Upper lobe of right lung (tissue), 1 donor: ENCODE results near the gene LRRC63. TPM values are rescaled to one million over a fixed set of nuclear protein-coding genes. Genes with fewer than 3 reads are reported as not detected.
"Not testable (repeated sequence)": the region's sequence is repeated elsewhere in the genome, so short reads cannot be mapped to it uniquely, and the experiment has no call there.

Source experiments
- ATAC-seq: fragments of 200-7000 bp; cut with Tn5 transposase; one replicate; pipeline ENCODE4 v1.9.1; 2020; ENCODE audit warnings: mild to moderate bottlenecking, moderate library complexity
- DNase-seq: peaks from one replicate; pipeline ENCODE4 v3.0.0-alpha.2; 2020
- H3K27ac ChIP-seq: fragments of 200-600 bp; one replicate; pipeline ENCODE4 v1.8.0; 2022
- H3K27me3 ChIP-seq: fragments of 200-600 bp; one replicate; pipeline ENCODE4 v1.8.0; 2022; ENCODE audit warnings: mild to moderate bottlenecking
- H3K36me3 ChIP-seq: fragments of 200-600 bp; one replicate; pipeline ENCODE4 v1.8.0; 2022
- H3K4me1 ChIP-seq: fragments of 200-600 bp; one replicate; pipeline ENCODE4 v1.8.0; 2022
- H3K4me3 ChIP-seq: fragments of 200-600 bp; one replicate; pipeline ENCODE4 v1.8.0; 2022; ENCODE audit warnings: mild to moderate bottlenecking
- H3K9me3 ChIP-seq: fragments of 200-600 bp; one replicate; pipeline ENCODE4 v1.8.0; 2022
- CTCF ChIP-seq: fragments of 200-600 bp; IDR thresholded peaks from one replicate; pipeline ENCODE4 v1.8.0; 2022; ENCODE audit warnings: antibody characterized with exemption
- intact Hi-C: fragments of 100-400 bp; cut with DNase I; formaldehyde crosslinking; loops from one replicate; pipeline ENCODE4 v1.11.0; 2022
- total RNA-seq: library from RNA; stranded (reverse); fragmentation: NEBNext Ultra II Directional; extraction: Animal tissue kit (Norgen Biotek cat#: 25700); gene quantifications from one replicate; pipeline ENCODE4 v1.2.1, GENCODE V29; 2021
- donor health status: DM: no; HTN: yes; CAD: no; lungs with severe emphysema.

Gene LRRC63
- total RNA-seq, 1 donor from 2014 or later, result 0.29 TPM

GRCh38 chr13:46274094-46274698 is 62.5 kb downstream of the LRRC63 start:
- intact Hi-C loops, result no loop called here
- Histone ChIP-seq H3K27me3 (no peaks in the 10 kb centered on the region), H3K4me3 (no peak overlapping the region), H3K4me1 (no peaks in the 10 kb centered on the region), H3K9me3 (no peaks in the 10 kb centered on the region), H3K36me3 (no peaks in the 10 kb centered on the region), H3K27ac (no peak overlapping the region)
- no peak for ATAC-seq
- no peak for TF ChIP-seq CTCF
- no peak for DNase-seq

- ATAC-seq (no peak), DNase-seq (no peak)
- no peak for TF ChIP-seq CTCF
- no peaks in the 10 kb centered on the region for H3K36me3 ChIP-seq
- intact Hi-C loops, result no loop called here
- no peaks in the 10 kb centered on the region for H3K9me3 ChIP-seq
- H3K27me3 ChIP-seq, result no peaks in the 10 kb centered on the region
- no peak overlapping the region for H3K4me3 ChIP-seq
- no peak overlapping the region for H3K27ac ChIP-seq
- no peaks in the 10 kb centered on the region for H3K4me1 ChIP-seq
These were observed 66.7 kb downstream of the LRRC63 start for GRCh38 chr13:46278474-46278873.

- DNase-seq (no peak), ATAC-seq (no peak)
- TF ChIP-seq CTCF, result no peak
- Histone ChIP-seq H3K36me3 (no peaks in the 10 kb centered on the region), H3K27me3 (no peaks in the 10 kb centered on the region), H3K4me3 (no peak overlapping the region), H3K9me3 (no peaks in the 10 kb centered on the region), H3K4me1 (no peaks in the 10 kb centered on the region), H3K27ac (no peak overlapping the region)
- intact Hi-C loops, result no loop called here
These were observed 70.1 kb downstream of the LRRC63 start for GRCh38 chr13:46281779-46282178.

GRCh38 chr13:46283912-46284824 is 72.4 kb downstream of the LRRC63 start:
- H3K4me1 ChIP-seq, H3K9me3 ChIP-seq, DNase-seq, H3K27ac ChIP-seq, H3K36me3 ChIP-seq, H3K27me3 ChIP-seq, H3K4me3 ChIP-seq, intact Hi-C loops, ATAC-seq: not testable (repeated sequence)

GRCh38 chr13:46286972-46287371 is 75.2 kb downstream of the LRRC63 start:
- no peak overlapping the region for H3K27ac ChIP-seq
- no peaks in the 10 kb centered on the region for H3K27me3 ChIP-seq
- no peak for DNase-seq
- intact Hi-C loops, result no loop called here
- TF ChIP-seq CTCF, result no peak
- no peaks in the 10 kb centered on the region for H3K9me3 ChIP-seq
- H3K36me3 ChIP-seq, result no peaks in the 10 kb centered on the region
- no peak for ATAC-seq
- no peak overlapping the region for H3K4me3 ChIP-seq
- H3K4me1 ChIP-seq, result no peaks in the 10 kb centered on the region

GRCh38 chr13:46288570-46289259 is 77.0 kb downstream of the LRRC63 start:
- H3K4me1 ChIP-seq, result no peaks in the 10 kb centered on the region
- no peak overlapping the region for H3K27ac ChIP-seq
- no peak for DNase-seq
- no peaks in the 10 kb centered on the region for H3K9me3 ChIP-seq
- peak; percentile 81 for ATAC-seq
- H3K36me3 ChIP-seq, result no peaks in the 10 kb centered on the region
- intact Hi-C loops, result no loop called here
- H3K4me3 ChIP-seq, result no peak overlapping the region
- TF ChIP-seq CTCF, result peak; percentile 65
- no peaks in the 10 kb centered on the region for H3K27me3 ChIP-seq
